ENCODE results near the gene SLC13A4.

DNA sequence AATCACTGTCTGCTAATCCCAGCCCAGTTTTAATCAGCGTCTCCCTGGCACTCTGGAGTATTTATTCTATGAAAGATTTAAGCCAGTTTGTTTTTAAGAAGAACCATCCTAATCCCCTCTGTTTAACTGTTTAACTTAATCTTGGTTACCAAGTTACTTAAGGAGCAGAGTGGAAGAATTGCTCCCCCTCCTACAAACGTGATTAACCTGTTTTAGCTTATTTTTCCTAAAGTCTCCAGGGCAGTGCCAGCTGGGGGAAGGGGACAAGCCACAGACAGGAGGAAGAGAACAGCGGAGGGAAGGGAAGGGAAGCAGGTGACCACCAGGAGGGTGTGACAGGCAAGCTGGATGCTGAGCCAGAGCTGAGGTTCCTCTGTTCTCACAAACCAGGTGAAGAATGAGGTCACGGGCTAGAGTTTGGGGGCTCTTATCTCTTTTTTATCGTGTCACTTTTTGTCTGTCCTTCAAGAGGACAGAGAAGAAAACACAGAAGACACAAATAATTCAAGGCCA is 1.7 kb downstream of the SLC13A4 start:
- no peak for TF ChIP-seq CTCF (conservative IDR thresholded peaks at IDR 0.05; ENCODE audit: low read depth, low read length)
- no peak for TF ChIP-seq EZH2 (IDR thresholded peaks at IDR 0.05; ENCODE audit: borderline replicate concordance, low read depth, low read length, poor library complexity, severe bottlenecking)
